ENCODE results near the gene C8B.

Gene C8B

DNA sequence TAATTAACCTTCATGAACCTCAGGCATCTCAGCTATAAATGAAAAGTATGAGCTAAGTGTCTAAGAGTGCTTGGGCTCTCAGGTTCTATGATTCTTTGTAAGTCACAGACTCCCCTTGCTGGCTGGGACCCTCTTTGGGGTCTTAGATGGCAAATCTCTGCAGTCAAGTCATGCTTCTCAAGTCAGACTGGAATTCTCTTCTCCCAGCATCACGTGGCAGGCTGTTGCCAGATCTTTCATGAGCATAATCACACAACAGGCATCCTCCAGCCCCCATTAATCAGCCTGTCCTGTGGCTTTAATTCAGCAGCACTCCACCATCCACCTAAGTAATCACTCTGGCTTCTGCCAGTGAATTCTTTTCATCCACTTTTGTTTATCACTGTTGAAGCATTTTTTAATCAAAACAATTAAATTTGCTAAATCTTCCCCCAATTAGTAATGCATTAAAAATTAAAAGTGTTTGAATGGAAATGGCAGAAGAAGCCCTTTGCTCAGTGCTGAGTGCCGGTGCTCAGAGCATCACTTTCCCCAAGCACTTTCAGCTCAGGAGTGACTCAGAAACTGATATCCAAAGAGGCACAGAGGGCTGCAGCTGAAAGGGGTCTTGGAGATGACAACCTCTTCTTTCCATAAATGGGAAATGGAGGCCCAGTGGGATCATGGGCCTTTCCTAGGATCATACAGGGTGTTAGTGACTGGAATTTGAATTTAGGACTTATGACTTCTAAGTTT lies 61.0 kb downstream of the C8B start:
- DNase-seq (ENCODE audit: low read depth in 1 of 2, low spot score in 1 of 2): no peak

DNA sequence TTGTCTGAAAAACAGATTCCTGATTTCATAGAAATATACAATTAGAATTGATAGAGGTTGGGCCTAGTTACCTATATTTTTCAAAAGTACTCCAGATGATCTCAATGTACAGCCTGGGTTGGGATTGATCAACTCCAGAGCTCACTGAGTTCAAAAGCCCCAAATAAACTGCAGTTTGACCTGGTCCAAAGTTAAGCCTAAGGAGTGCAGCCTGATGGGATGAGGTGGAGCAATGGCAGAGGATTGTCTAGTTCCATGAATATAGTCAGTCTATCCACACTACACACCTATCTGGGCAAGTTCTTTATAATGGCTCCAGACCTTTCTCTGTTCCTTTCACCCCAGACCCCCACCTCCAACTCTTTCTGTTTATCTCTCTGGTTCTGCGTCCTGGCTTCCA lies 62.0 kb downstream of the C8B start:
- no peak for DNase-seq (ENCODE audit: low read depth in 1 of 2, low spot score in 1 of 2)

DNA sequence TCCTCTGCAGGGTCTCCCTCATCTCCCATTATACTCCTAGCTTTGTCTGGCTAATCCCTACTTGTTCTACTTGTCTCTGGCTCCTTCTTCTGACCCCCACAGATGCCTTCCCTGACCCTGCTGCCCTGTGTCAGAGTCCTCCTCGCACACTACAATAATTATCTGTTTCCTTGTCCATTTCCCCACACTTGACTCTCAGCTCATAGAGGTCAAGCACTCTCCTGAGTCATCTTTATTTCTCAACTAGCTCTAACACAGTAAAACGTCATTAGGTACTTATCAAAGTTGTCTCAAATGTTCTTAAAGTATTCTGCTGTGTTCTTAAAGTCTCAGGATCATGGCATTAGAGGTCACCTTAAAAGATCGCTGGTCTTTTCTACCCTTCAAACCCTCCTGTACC lies 64.1 kb downstream of the C8B start:
- no peak for DNase-seq (ENCODE audit: low read depth in 1 of 2, low spot score in 1 of 2)

DNA sequence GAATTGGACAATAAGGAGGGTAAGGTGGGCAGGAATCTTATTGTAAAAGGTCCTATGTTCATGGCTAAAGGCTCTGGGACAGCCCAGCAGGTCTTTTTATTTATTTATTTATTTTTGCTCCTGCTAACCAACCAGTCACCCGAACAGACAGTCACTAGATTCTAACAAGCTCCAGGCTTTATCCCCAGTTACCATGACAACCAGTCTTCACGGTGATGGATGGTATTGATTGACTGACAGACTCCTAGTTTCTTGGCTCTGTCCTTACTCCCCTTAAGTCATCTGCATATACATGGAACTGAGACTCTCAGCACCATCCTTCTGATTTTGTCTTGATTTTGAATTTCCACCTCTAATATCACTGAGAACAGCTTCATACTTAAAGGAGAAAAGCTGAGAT lies 66.9 kb downstream of the C8B start:
- no peak for DNase-seq (ENCODE audit: low read depth in 1 of 2, low spot score in 1 of 2)

DNA sequence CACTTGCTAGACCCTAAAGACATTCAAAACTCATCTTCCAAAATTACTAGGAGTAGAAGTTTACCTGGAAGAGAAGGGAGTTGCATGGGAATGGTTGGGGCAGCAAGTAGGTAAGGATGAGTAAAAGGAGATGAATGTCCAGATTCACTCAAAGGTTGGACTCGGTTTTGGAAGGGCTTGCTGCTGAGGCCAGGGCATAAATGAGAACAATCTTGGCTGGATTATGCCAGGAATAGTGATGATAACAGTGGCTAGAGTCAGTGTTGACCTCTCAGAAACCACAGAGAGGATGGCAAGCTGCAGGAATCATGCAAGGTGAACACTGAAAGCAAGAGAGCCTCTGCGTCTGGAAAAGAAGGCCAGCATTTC lies 67.8 kb downstream of the C8B start:
- no peak for DNase-seq (ENCODE audit: low read depth in 1 of 2, low spot score in 1 of 2)

DNA sequence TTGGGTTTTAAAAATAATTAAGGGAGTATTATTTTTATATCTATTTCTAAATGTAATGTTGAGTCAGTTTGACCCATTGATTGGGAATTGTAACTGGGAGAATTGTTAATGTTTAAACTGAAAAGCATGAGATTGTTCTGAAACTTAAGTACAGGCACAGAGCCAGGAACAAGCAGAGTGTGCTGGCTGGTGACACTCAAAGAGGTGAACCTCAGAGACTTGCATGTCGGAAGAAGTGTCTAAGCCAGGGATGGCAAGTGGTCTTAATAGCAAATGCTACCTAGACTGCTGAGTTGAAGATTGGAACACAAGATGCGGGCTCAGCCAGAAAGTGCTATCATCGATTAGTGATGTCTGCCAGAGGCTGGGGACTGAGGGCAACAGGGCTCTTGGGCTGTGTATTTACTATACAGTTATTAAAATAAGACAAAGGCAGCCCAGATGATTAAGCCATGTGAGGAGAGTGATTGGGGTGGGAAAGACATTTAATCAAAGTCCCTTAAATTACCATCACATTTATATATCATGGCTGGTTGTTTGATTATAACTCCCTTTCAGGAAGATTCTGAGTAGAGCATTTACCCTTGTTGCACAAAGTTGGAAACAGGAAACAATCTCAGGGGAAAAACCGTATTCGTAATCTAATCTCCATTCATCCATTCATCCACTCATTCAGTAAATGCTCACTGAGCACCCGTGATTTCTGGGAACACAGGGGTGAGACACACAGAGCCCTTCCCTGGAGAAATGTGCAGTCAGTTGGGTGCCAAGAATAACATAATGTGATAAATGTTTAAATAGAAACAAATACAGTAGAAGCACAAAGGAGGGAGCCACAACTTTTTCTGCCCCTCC lies 68.4 kb downstream of the C8B start:
- no peak for DNase-seq (ENCODE audit: low read depth in 1 of 2, low spot score in 1 of 2)

DNA sequence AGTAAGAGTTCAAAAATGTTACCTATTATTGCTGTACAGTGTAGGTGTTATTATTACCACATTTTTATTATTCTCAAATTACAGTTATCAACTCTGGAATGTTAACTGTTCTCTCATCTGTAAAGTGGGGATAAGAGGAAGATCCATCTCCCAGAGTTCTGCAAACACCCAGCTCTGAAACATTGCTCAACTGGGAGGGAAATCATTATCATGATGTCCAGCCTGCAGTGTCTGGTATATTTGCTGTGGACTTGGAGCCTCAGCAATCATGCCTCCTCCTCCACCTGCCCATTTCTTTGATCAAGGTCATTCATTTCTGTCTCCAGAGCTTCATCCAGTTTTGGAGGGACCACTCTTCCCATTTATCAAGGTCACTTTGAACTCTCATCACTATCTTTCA lies 71.8 kb downstream of the C8B start:
- no peak for DNase-seq (ENCODE audit: low read depth in 1 of 2, low spot score in 1 of 2)

DNA sequence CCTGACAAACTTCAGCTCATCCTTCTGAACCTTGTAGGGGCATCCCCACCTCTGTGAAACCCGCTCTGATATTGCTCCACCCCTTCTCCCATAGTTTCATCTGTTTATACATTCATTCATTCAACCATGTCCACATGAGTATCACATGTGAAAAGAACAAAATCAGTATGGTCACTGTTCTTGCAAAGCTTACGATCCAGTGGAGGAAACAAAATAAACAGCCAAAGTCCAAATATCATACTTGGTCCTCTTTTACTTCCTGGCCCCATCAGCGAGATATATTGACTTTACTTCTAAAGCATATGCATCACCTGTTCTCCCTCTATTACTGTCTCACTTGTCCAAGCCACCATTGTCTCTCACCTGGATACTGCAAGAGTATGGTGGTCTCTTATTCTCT lies 75.6 kb downstream of the C8B start:
- no peak for DNase-seq (ENCODE audit: low read depth in 1 of 2, low spot score in 1 of 2)

DNA sequence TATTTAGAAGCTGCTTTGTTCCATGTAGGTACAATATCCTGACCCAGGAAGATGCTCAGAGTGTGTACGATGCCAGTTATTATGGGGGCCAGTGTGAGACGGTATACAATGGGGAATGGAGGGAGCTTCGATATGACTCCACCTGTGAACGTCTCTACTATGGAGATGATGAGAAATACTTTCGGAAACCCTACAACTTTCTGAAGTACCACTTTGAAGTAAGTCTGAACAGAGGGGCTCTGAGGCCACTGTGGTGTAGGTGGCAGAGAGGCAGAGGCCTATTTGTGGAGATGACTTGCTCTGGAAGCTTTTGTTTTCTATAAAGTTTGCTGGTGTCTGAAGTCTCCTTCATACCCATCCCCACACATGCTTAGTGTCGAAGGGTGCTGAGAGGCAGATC lies 84.4 kb downstream of the C8B start:
- DNase-seq (ENCODE audit: low read depth in 1 of 2, low spot score in 1 of 2): no peak

DNA sequence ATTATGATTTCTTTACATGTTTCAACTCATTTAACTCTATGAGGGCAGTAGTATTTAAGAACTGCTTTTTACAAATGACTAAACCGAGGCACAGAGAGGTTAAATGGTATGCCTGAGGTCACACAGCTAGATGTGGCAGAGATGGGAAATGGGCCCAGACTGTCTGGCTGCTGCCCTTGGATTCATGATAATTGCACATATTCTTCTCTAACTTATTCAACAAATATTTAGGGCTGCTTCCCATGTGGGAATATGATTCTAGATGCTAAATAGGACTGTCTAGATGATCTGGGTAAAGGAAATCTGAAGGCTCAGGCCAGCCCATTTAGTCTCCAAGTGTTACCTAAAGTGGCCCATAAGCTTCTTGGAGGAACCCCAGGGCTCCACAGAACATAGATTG lies 85.0 kb downstream of the C8B start:
- no peak for DNase-seq (ENCODE audit: low read depth in 1 of 2, low spot score in 1 of 2)

Data from stimulated activated CD4-positive, alpha-beta T cell treated with anti-CD3 and anti-CD28 coated beads, Interleukin-15, amount 100 ng/mL, for 1 hour (primary cell).